ENCODE results near the gene TRIM52. TPM values are rescaled to one million over a fixed set of nuclear protein-coding genes. Genes with fewer than 3 reads are reported as not detected.

Gene TRIM52
- total RNA-seq, 1 experiment from 2014 or later: 2.2 TPM

- DNase-seq (ENCODE audit: low read depth, low spot score): no peak
- in situ Hi-C loops (cut with HindIII; ENCODE audit: low pct_unique_long_range_greater_than_20kb, low sequenced_read_pairs): no loop called here
These were observed 23.8 kb downstream of the TRIM52 start for GRCh38 chr5:181236954-181237641.

- in situ Hi-C loops (cut with HindIII; ENCODE audit: low pct_unique_long_range_greater_than_20kb, low sequenced_read_pairs): no loop called here
- DNase-seq (ENCODE audit: low read depth, low spot score): no peak
These were observed 24.5 kb downstream of the TRIM52 start for GRCh38 chr5:181236471-181236870.

GRCh38 chr5:181235689-181236366 lies 25.1 kb downstream of the TRIM52 start:
- no peak for DNase-seq (ENCODE audit: low read depth, low spot score)
- in situ Hi-C loops (cut with HindIII; ENCODE audit: low pct_unique_long_range_greater_than_20kb, low sequenced_read_pairs): no loop called here

- in situ Hi-C loops (cut with HindIII; ENCODE audit: low pct_unique_long_range_greater_than_20kb, low sequenced_read_pairs): no loop called here
- DNase-seq (ENCODE audit: low read depth, low spot score): no peak
These were observed 25.6 kb downstream of the TRIM52 start for GRCh38 chr5:181235323-181235688.

- no peak for DNase-seq (ENCODE audit: low read depth, low spot score)
- in situ Hi-C loops (cut with HindIII; ENCODE audit: low pct_unique_long_range_greater_than_20kb, low sequenced_read_pairs): no loop called here
These were observed 26.3 kb downstream of the TRIM52 start for GRCh38 chr5:181234455-181235306.

GRCh38 chr5:181233801-181234454 lies 27.0 kb downstream of the TRIM52 start:
- in situ Hi-C loops (cut with HindIII; ENCODE audit: low pct_unique_long_range_greater_than_20kb, low sequenced_read_pairs): no loop called here
- DNase-seq (ENCODE audit: low read depth, low spot score): no peak

GRCh38 chr5:181233088-181233800 lies 27.7 kb downstream of the TRIM52 start:
- no peak for DNase-seq (ENCODE audit: low read depth, low spot score)
- in situ Hi-C loops (cut with HindIII; ENCODE audit: low pct_unique_long_range_greater_than_20kb, low sequenced_read_pairs): no loop called here

- DNase-seq (ENCODE audit: low read depth, low spot score): no peak
- in situ Hi-C loops (cut with HindIII; ENCODE audit: low pct_unique_long_range_greater_than_20kb, low sequenced_read_pairs): no loop called here
These were observed 28.4 kb downstream of the TRIM52 start for GRCh38 chr5:181232593-181232992.

GRCh38 chr5:181231432-181231831 lies 29.5 kb downstream of the TRIM52 start:
- no peak for DNase-seq (ENCODE audit: low read depth, low spot score)
- in situ Hi-C loops (cut with HindIII; ENCODE audit: low pct_unique_long_range_greater_than_20kb, low sequenced_read_pairs): no loop called here

GRCh38 chr5:181230551-181230950 lies 30.4 kb downstream of the TRIM52 start:
- in situ Hi-C loops (cut with HindIII; ENCODE audit: low pct_unique_long_range_greater_than_20kb, low sequenced_read_pairs): no loop called here
- DNase-seq (ENCODE audit: low read depth, low spot score): no peak

GRCh38 chr5:181229996-181230395 lies 30.9 kb downstream of the TRIM52 start:
- in situ Hi-C loops (cut with HindIII; ENCODE audit: low pct_unique_long_range_greater_than_20kb, low sequenced_read_pairs): no loop called here
- no peak for DNase-seq (ENCODE audit: low read depth, low spot score)

GRCh38 chr5:181224390-181225229 lies 36.3 kb downstream of the TRIM52 start:
- no peak for DNase-seq (ENCODE audit: low read depth, low spot score)
- in situ Hi-C loops (cut with HindIII; ENCODE audit: low pct_unique_long_range_greater_than_20kb, low sequenced_read_pairs): no loop called here

- peak; percentile 46 for DNase-seq (ENCODE audit: low read depth, low spot score)
- in situ Hi-C loops (cut with HindIII; ENCODE audit: low pct_unique_long_range_greater_than_20kb, low sequenced_read_pairs): no loop called here
These were observed 37.1 kb downstream of the TRIM52 start for GRCh38 chr5:181223729-181224389.

- in situ Hi-C loops (cut with HindIII; ENCODE audit: low pct_unique_long_range_greater_than_20kb, low sequenced_read_pairs): no loop called here
These were observed 37.8 kb downstream of the TRIM52 start, which contains the start of gene TRIM41 for GRCh38 chr5:181223058-181223728. TSS of gene TRIM41 (plus strand) at chr5:181223281. CDS start at chr5:181224000, 719 bp downstream.

GRCh38 chr5:181222630-181223057 lies 38.3 kb downstream of the TRIM52 start:
- DNase-seq (ENCODE audit: low read depth, low spot score): no peak
- in situ Hi-C loops (cut with HindIII; ENCODE audit: low pct_unique_long_range_greater_than_20kb, low sequenced_read_pairs): no loop called here

More at GRCh38 chr5:181223058-181223728, 37.8 kb downstream of the TRIM52 start, which contains the start of gene TRIM41:
- peak; percentile 96 for DNase-seq (ENCODE audit: low read depth, low spot score)
